Lower leg skin (tissue), 4 donors: ENCODE data around the gene ATMIN. TPM values are rescaled to one million over a fixed set of nuclear protein-coding genes. Genes with fewer than 3 reads are reported as not detected.
A peak's percentile ranks its signal among the peaks of the same experiment; 100 is the strongest.

ENCODE experiments used
- DNase-seq, 2 donors: peaks; one replicate each; pipeline ENCODE4 v3.0.0-alpha.2; 2019; ENCODE audit warnings: low spot score in 2 of 2
- H3K4me3 ChIP-seq: fragments of 200-600 bp; sonication (generic); 2 replicates; pipeline ENCODE4 v1.5.1; 2017; ENCODE audit warnings: mild to moderate bottlenecking, low read depth; ENCODE audit not compliant: poor library complexity, severe bottlenecking
- POLR2A ChIP-seq, 2 donors: fragments of 450-650 bp; IDR thresholded peaks; one replicate each; pipeline ENCODE4 v1.6.1; 2016 to 2017; ENCODE audit warnings: antibody characterized with exemption in 2 of 2, mild to moderate bottlenecking in 1 of 2, moderate library complexity in 1 of 2
- WGBS, 2 donors: methylation state at CpG; one replicate each; pipeline ENCODE4 v1.1.5; 2018; 5-methylcytosine and 5-hydroxymethylcytosine counted together
- intact Hi-C: fragments of 100-400 bp; cut with DNase I; formaldehyde crosslinking; loops from one replicate; pipeline ENCODE4 v1.15.0; 2023; ENCODE audit warnings: low total_unique reads
- total RNA-seq, 4 donors: library from RNA; depleted of rRNA; stranded (reverse); fragments of >200 nt; gene quantifications; one replicate each; pipeline ENCODE4 v1.1.0, GENCODE V29; 2016
- TF ChIP-seq, protein P1 (sequence below), 3 donors: fragments of 450-650 bp; IDR thresholded peaks; one replicate each; pipeline ENCODE4 v1.5.1; 2016; ENCODE audit warnings: antibody characterized with exemption in 3 of 3, mild to moderate bottlenecking in 3 of 3, moderate library complexity in 2 of 3

Gene ATMIN
- total RNA-seq, 4 donors from 2014 or later: 33.3 to 51.7 (median 41.9) TPM

DNA sequence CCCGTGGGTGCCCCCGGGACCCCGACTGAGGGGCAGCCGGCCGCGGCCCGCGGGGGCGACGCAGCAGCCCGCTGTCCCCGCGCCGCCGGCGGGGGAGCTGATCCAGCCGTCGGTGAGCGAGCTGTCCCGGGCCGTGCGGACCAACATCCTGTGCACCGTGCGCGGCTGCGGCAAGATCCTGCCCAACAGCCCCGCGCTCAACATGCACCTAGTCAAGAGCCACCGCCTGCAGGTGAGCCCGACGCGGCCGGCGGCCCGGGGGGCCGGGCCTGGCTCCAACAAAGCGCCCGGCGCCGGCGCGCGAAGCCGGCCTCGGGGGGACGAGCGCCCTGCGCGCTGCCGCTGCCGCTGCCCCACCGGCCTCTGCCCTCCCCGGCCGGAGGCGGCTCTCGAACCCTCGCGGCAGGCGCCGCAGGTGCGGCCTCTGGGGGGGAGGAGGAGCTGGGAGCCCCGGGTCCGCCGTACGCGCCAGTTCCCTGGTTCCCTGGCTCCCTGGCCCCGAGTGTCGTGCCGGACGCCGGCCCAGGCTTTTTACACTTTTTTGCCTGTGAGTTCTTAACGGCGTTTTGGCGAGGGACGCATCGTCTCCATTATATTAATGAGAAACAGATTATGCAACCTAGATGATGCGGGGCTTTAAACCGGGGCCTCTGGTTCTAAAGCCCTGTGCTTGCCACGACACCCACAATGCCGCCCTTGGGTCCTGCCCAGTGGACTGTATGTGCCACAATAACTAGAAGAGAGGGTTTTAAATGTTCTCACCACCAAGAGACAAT is 521 bp downstream of the ATMIN start:
- intact Hi-C loops: no loop called here
- peak overlapping the region; percentile 70 for H3K4me3 ChIP-seq
- no peak for DNase-seq
- WGBS, 2 donors: 0 to 1% methylated on average over 9 of the region's 80 CpGs
- TF ChIP-seq, protein P1, sequence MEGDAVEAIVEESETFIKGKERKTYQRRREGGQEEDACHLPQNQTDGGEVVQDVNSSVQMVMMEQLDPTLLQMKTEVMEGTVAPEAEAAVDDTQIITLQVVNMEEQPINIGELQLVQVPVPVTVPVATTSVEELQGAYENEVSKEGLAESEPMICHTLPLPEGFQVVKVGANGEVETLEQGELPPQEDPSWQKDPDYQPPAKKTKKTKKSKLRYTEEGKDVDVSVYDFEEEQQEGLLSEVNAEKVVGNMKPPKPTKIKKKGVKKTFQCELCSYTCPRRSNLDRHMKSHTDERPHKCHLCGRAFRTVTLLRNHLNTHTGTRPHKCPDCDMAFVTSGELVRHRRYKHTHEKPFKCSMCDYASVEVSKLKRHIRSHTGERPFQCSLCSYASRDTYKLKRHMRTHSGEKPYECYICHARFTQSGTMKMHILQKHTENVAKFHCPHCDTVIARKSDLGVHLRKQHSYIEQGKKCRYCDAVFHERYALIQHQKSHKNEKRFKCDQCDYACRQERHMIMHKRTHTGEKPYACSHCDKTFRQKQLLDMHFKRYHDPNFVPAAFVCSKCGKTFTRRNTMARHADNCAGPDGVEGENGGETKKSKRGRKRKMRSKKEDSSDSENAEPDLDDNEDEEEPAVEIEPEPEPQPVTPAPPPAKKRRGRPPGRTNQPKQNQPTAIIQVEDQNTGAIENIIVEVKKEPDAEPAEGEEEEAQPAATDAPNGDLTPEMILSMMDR (IDR thresholded peaks at IDR 0.05): no peak
- no peak for TF ChIP-seq POLR2A (IDR thresholded peaks at IDR 0.05)

DNA sequence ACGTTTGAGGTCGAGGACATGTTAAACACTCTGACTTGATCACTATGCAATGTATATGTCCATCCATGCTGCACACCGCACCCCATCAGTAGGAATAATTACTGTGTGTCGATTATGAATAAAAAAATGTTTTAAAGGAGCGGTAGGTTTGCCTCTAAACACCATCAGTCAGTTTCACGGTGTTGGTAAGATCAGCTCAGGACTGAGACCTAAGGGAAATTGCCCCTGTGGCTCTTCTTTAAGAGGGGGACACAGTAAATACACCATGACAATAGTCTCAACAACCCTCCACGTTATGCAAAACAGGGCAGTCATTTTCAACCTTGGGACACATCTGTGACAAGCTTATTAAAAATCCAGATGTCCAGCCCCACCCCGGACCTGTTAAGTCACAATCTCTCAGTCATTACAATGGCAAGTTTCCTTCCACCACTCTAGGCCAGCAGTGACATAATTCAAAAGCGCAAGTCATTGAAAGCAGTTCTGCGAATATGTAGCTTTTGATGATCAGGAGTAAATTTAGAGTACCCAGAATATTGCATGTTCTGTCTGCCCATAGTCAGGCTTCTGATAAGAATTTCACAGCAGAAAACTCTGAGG is 1.2 kb downstream of the ATMIN start:
- intact Hi-C loops: no loop called here
- 15 to 22% methylated on average over 10 of the region's 10 CpGs for WGBS, 2 donors
- no peak for TF ChIP-seq POLR2A (IDR thresholded peaks at IDR 0.05)
- TF ChIP-seq, protein P1 (IDR thresholded peaks at IDR 0.05): no peak
- H3K4me3 ChIP-seq: peak overlapping the region; percentile 70
- DNase-seq: no peak

DNA sequence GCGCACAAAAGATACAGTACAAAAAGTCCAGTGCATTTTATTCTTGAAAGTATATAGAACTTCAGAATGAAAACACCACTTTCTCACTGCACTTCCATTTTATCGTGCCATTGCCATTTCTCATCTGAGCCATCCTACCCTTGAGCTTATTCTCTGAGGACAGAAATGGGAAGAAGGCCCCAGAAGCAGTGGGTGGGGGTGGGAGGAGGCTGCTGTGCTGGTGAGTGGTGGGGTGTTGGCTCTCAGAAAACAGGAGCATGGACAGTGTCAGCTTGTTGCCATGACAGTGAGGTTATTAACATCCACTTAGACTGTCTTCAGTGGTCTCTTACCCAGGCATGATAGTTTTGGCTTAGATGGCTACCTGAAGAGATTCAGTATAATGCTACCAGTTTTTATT is 4.5 kb downstream of the ATMIN start:
- no peak for TF ChIP-seq POLR2A (IDR thresholded peaks at IDR 0.05)
- TF ChIP-seq, protein P1 (IDR thresholded peaks at IDR 0.05): no peak
- WGBS, 2 donors: 96 to 97% methylated on average over 2 of the region's 2 CpGs
- intact Hi-C loops: no loop called here

GRCh38 chr16:81040842-81041241 is 5.2 kb downstream of the ATMIN start:
- no peak for TF ChIP-seq POLR2A (IDR thresholded peaks at IDR 0.05)
- TF ChIP-seq, protein P1 (IDR thresholded peaks at IDR 0.05): no peak
- intact Hi-C loops: no loop called here
- WGBS, 2 donors: 84 to 85% methylated on average over 5 of the region's 5 CpGs
- no peak overlapping the region for H3K4me3 ChIP-seq
- DNase-seq: no peak

More for the DNA sequence above, 4.5 kb downstream of the ATMIN start:
- H3K4me3 ChIP-seq: no peak overlapping the region
- DNase-seq: no peak

- DNase-seq: no peak
- WGBS, 2 donors: 90 to 91% methylated on average over 4 of the region's 4 CpGs
- no peak overlapping the region for H3K4me3 ChIP-seq
- intact Hi-C loops: no loop called here
- TF ChIP-seq POLR2A (IDR thresholded peaks at IDR 0.05): no peak
Observed at GRCh38 chr16:81041696-81042095, 6.1 kb downstream of the ATMIN start.

- intact Hi-C loops: no loop called here
- WGBS, 2 donors: 97% methylated on average over 2 of the region's 2 CpGs
- TF ChIP-seq, protein P1 (IDR thresholded peaks at IDR 0.05): no peak
- no peak for TF ChIP-seq POLR2A (IDR thresholded peaks at IDR 0.05)
- DNase-seq: no peak
- H3K4me3 ChIP-seq: no peak overlapping the region
Observed at GRCh38 chr16:81042821-81043220, 7.2 kb downstream of the ATMIN start.
